Measurements from ENCODE around the gene ST6GALNAC1.
"Not testable (repeated sequence)": the region's sequence is repeated elsewhere in the genome, so short reads cannot be mapped to it uniquely, and the experiment has no call there.

- not testable (repeated sequence) for TF ChIP-seq EZH2 (IDR thresholded peaks at IDR 0.05; ENCODE audit: insufficient read depth, poor library complexity, severe bottlenecking); EZH2phosphoT487 (IDR thresholded peaks at IDR 0.05; ENCODE audit: insufficient read depth, low read depth)
Observed at GRCh38 chr17:76606685-76607084, 36.9 kb downstream of the ST6GALNAC1 start.
